Measurements from ENCODE around the gene MOCS3. TPM values are rescaled to one million over a fixed set of nuclear protein-coding genes. Genes with fewer than 3 reads are reported as not detected.

Gene MOCS3
- total and polyA plus RNA-seq, 12 donors: 0.95 to 3.2 (median 2.5) TPM

DNA sequence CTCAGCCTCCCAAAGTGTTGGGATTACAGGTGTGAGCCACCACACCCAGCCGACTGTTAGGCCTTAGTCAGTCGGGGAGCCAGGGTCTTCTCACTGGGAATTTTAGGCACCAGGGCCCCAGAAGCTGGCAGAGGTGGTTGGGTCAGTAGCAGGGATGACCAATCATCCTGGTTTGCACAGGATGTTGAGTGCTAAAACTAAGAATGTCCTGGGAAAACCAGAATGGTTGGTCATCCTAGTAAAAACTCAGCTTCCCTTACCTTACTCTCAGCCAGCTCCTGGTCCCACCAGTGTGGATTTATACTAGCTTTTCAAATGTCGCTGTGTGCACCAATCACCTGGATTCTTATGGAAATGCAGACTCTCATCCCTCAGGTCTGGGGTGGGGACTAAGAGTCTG is 32.5 kb downstream of the MOCS3 start:
- Histone ChIP-seq H3K4me1 (no peaks in the 10 kb centered on the region), H3K9me3 (no peaks in the 10 kb centered on the region), H3K36me3 (no peaks in the 10 kb centered on the region), H3K27me3 (peaks cover 0 to 49% (median 36%) of the 10 kb centered on the region in 7 donors), H3K27ac (no peak overlapping the region), H3K4me3 (no peak overlapping the region)
- 82 to 84% methylated on average over 3 of the region's 3 CpGs for WGBS, 2 donors
- DNase-seq (no peak), ATAC-seq (no peak)
- TF ChIP-seq, protein P1, sequence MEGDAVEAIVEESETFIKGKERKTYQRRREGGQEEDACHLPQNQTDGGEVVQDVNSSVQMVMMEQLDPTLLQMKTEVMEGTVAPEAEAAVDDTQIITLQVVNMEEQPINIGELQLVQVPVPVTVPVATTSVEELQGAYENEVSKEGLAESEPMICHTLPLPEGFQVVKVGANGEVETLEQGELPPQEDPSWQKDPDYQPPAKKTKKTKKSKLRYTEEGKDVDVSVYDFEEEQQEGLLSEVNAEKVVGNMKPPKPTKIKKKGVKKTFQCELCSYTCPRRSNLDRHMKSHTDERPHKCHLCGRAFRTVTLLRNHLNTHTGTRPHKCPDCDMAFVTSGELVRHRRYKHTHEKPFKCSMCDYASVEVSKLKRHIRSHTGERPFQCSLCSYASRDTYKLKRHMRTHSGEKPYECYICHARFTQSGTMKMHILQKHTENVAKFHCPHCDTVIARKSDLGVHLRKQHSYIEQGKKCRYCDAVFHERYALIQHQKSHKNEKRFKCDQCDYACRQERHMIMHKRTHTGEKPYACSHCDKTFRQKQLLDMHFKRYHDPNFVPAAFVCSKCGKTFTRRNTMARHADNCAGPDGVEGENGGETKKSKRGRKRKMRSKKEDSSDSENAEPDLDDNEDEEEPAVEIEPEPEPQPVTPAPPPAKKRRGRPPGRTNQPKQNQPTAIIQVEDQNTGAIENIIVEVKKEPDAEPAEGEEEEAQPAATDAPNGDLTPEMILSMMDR (IDR thresholded peaks at IDR 0.05): no peak
- intact Hi-C loops (cut with DNase I): loop anchor here in 1 of 10 donors (5.0 kb wide), 1 partner anchor 331 kb away; no protein-coding TSS in a partner anchor

DNA sequence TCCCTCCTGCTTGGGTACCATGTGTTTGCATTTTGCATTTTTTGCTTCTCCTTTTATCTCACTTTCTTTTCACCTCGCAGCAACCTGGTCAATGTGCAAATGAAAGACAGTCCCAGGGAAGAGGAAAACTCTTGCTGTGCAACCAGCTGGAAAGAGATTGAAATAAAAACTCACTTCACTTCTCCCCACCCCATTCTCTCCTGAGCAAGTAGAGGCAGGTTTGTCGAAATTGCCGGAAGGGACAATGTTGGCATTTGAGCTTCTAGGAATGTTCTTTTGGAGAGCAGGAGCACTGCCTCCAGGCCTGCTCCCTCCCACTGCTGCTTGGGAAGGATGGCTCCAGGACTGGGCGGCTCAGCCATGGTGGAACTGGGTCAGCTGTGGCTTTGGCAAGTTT is 33.7 kb downstream of the MOCS3 start:
- DNase-seq: no peak
- no peaks in the 10 kb centered on the region for H3K4me1 ChIP-seq
- peaks cover 0 to 46% (median 28%) of the 10 kb centered on the region in 7 donors for H3K27me3 ChIP-seq
- no peaks in the 10 kb centered on the region for H3K9me3 ChIP-seq
- no peaks in the 10 kb centered on the region for H3K36me3 ChIP-seq
- H3K4me3 ChIP-seq: no peak overlapping the region
- H3K27ac ChIP-seq: no peak overlapping the region
- 45 to 48% methylated on average over 4 of the region's 4 CpGs for WGBS, 2 donors
- no peak for ATAC-seq
- TF ChIP-seq, protein P1 (IDR thresholded peaks at IDR 0.05): no peak
- intact Hi-C loops (cut with DNase I): loop anchor here in 1 of 10 donors (5.0 kb wide), 1 partner anchor 330 kb away; no protein-coding TSS in a partner anchor

DNA sequence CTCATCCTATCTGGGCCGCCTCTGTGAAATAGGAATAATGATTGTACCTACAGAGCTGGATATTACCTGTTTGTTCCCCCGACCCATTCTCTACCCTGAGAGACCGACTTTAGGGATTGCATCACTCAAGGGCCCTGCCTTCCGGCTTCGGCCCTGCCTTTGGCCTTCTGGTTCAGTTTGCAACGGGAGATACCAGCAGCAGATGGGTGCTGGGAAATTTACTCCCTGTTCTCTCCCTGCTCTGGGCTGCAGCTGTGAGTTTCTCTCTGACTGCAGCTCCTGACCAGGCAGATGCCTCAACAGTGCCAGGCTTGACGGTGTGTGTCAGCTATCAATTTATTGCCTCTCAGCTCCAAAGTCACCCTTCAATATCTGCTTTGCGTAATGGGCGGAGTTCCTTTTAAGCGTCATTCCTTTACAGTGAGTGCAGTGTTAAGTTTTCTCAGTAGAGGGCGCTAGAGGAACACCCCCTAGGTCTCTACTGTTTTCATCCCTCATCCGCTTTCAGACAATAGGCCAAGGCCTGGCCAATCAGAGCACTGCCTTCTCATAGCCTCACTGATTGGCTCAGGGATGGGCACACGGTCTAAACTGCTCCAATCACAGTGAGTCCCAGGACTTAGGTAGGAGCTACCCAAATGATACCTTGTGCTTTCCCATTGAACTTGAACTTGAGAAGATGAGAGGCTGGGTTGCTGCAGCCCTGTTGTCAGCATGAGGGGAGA is 34.3 kb downstream of the MOCS3 start:
- TF ChIP-seq, protein P1 (IDR thresholded peaks at IDR 0.05): peak in 7 of 9 donors; percentile 38 to 59 (median 50)
- Histone ChIP-seq H3K4me1 (no peaks in the 10 kb centered on the region), H3K36me3 (no peaks in the 10 kb centered on the region), H3K27ac (no peak overlapping the region), H3K27me3 (peaks cover 0 to 49% (median 31%) of the 10 kb centered on the region in 7 donors), H3K9me3 (no peaks in the 10 kb centered on the region), H3K4me3 (no peak overlapping the region)
- DNase-seq (no peak), ATAC-seq (peak in 3 of 8 donors; percentile 33 to 66 (median 33))
- 32 to 33% methylated on average over 13 of the region's 13 CpGs for WGBS, 2 donors
- intact Hi-C loops (cut with DNase I): loop anchor here in 1 of 10 donors (5.0 kb wide), 1 partner anchor 329 kb away; no protein-coding TSS in a partner anchor

DNA sequence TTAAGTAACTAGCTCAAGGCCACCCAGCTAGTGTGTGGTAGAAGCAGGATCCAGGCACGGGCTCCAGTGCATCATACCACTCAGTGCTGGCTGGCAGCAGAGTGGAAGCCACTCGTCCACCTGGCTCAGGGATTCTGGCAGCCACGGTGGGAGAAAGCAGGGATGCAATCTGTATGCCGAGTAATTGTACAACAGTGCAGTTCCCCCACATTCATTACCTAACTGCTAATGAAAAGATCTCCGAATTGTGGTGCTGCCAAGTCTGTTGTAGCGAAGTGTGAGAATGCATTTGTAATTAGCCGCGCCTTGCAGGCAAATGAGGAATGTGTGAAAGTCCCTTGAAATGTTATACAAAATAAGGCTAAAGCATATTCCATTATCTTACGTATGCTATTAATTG is 35.3 kb downstream of the MOCS3 start:
- 79 to 80% methylated on average over 9 of the region's 9 CpGs for WGBS, 2 donors
- Histone ChIP-seq H3K9me3 (no peaks in the 10 kb centered on the region), H3K4me1 (no peaks in the 10 kb centered on the region), H3K4me3 (no peak overlapping the region), H3K27ac (no peak overlapping the region), H3K27me3 (peaks cover 0 to 57% (median 40%) of the 10 kb centered on the region in 7 donors), H3K36me3 (no peaks in the 10 kb centered on the region)
- intact Hi-C loops (cut with DNase I): loop anchor here in 1 of 10 donors (5.0 kb wide), 1 partner anchor 328 kb away; no protein-coding TSS in a partner anchor
- no peak for ATAC-seq
- no peak for DNase-seq
- TF ChIP-seq, protein P1 (IDR thresholded peaks at IDR 0.05): no peak
